T-cell (primary cell): ENCODE measurements around the gene UNC5C. TPM values are rescaled to one million over a fixed set of nuclear protein-coding genes. Genes with fewer than 3 reads are reported as not detected.

Source experiments
- ATAC-seq, 4 experiments: fragments of 200-7000 bp in 3 of 4; fragments of 150-1000 bp in 1 of 4; cut with Tn5 transposase; replicated peaks in 1 of 4; 1 replicate in 3 of 4; 2 replicates in 1 of 4; pipeline ENCODE4 v1.10.0; 2021; ENCODE audit warnings: moderate library complexity in 3 of 4, mild to moderate bottlenecking in 2 of 4, moderate number of reproducible peaks in 1 of 4
- CTCF ChIA-PET, 2 donors: fragments of 300-600 bp; sonication (Branson Sonifier 250); formaldehyde crosslinking; loops; one replicate each; lab custom pipeline; 2022; ENCODE audit warnings: antibody characterized with exemption in 2 of 2; lab: Charles Lee
- POLR2A ChIA-PET, 2 donors: fragments of 300-600 bp; sonication (Branson Sonifier 250); formaldehyde crosslinking; loops; one replicate each; lab custom pipeline; 2022; ENCODE audit warnings: antibody characterized with exemption in 2 of 2; lab: Charles Lee
- DNase-seq, 35 experiments: peaks; one replicate each; pipeline versions ENCODE4 v3.0.0 to v3.0.0-alpha.2; 2013 to 2023
- H3K27ac ChIP-seq: one replicate; pipeline ENCODE4 v1.5.1; 2013; ENCODE audit warnings: low read length
- H3K27me3 ChIP-seq, 2 experiments: replicated peaks in 1 of 2; 1 replicate in 1 of 2; 2 replicates in 1 of 2; pipeline versions ENCODE4 v1.6.1 to v1.7.0; 2013; ENCODE audit warnings: low read length in 1 of 2, mixed read lengths in 1 of 2; ENCODE audit not compliant: control insufficient read depth in 2 of 2, insufficient read depth in 2 of 2; ENCODE audit errors: extremely low read depth in 1 of 2
- H3K36me3 ChIP-seq, 2 donors: 1 replicate in 1 of 2; 2 replicates in 1 of 2; pipeline versions ENCODE4 v1.6.1 to v1.7.0; 2013; ENCODE audit warnings: low read length in 1 of 2; ENCODE audit not compliant: control insufficient read depth in 2 of 2, insufficient read depth in 1 of 2; ENCODE audit errors: extremely low read depth in 1 of 2
- H3K4me1 ChIP-seq, 2 experiments: 1 replicate in 1 of 2; 2 replicates in 1 of 2; pipeline versions ENCODE4 v1.6.1 to v1.7.0; 2013; ENCODE audit warnings: low read length in 2 of 2, mixed read lengths in 1 of 2; ENCODE audit not compliant: insufficient read depth in 2 of 2, control insufficient read depth in 1 of 2; ENCODE audit errors: extremely low read depth in 1 of 2
- H3K4me3 ChIP-seq, 2 donors: 1 replicate in 1 of 2; 2 replicates in 1 of 2; pipeline versions ENCODE4 v1.5.1 to v1.7.0; 2013; ENCODE audit warnings: mild to moderate bottlenecking in 2 of 2, low read length in 1 of 2, moderate library complexity in 1 of 2; ENCODE audit not compliant: control insufficient read depth in 1 of 2; ENCODE audit errors: extremely low read depth in 1 of 2
- H3K9me3 ChIP-seq: 2 replicates; pipeline ENCODE4 v1.7.0; 2013
- H3K27ac Mint-ChIP-seq, 2 donors: one replicate each; pipeline ENCODE4 v1.8.0; 2020 to 2021; ENCODE audit warnings: mild to moderate bottlenecking in 2 of 2, mixed read lengths in 2 of 2
- H3K27me3 Mint-ChIP-seq, 2 donors: one replicate each; pipeline ENCODE4 v1.8.0; 2021 to 2022; ENCODE audit warnings: mixed read lengths in 2 of 2
- H3K36me3 Mint-ChIP-seq: one replicate; pipeline ENCODE4 v1.8.0; 2021; ENCODE audit warnings: mixed read lengths
- H3K4me1 Mint-ChIP-seq, 3 donors: one replicate each; pipeline ENCODE4 v1.8.0; 2020 to 2022; ENCODE audit warnings: mixed read lengths in 3 of 3, mild to moderate bottlenecking in 1 of 3
- H3K4me3 Mint-ChIP-seq, 3 donors: one replicate each; pipeline ENCODE4 v1.8.0; 2020 to 2022; ENCODE audit warnings: mild to moderate bottlenecking in 3 of 3, mixed read lengths in 3 of 3, moderate library complexity in 3 of 3
- H3K9me3 Mint-ChIP-seq, 3 donors: one replicate each; pipeline ENCODE4 v1.8.0; 2020 to 2022; ENCODE audit warnings: mixed read lengths in 3 of 3
- WGBS: methylation state at CpG from one replicate; pipeline ENCODE4 v1.1.5; 2013; ENCODE audit warnings: missing lambda C conversion rate; ENCODE audit not compliant: insufficient coverage; 5-methylcytosine and 5-hydroxymethylcytosine counted together
- total RNA-seq, 35 experiments: library from RNA in 6 of 35; stranded (reverse) in 6 of 35; fragments of 120-200 nt in 1 of 35; gene quantifications; one replicate each; pipeline versions ENCODE4 v1.2.1 to v1.2.4 and lab custom pipeline; 2013 to 2026

Gene UNC5C
- total RNA-seq, 5 donors from 2014 or later (not counting 1 experiment from before 2014, with no cell fraction given): not detected

DNA sequence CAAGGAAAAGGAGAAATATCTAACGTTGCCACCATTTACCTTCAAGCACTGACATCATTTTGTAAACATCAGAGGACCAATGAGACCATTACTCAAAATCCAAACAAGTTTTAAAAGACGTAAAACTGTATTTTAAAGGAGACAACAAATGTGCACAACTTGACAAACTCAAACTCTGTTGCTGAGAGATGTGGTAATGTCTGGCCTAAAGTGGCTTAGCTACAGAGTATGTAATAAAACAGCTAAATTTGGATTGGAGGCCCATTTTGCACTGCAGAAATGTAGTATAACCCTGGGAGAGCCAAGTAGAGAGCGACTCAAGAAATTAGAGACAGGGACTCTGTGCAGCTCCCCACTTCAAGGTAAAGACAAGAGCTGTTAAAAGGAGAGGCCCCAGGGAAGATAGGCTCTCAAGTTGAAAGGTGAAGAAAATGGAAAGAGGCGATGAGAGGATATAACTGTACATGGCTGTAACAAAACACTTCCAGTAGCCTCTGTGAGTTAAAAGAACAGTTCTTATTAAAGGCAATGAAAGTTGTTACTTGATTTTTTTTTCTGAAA lies 20.3 kb downstream of the UNC5C start:
- Mint-ChIP-seq H3K27me3 (no peaks in the 10 kb centered on the region), H3K36me3 (no peaks in the 10 kb centered on the region), H3K4me1 (no peaks in the 10 kb centered on the region), H3K9me3 (no peaks in the 10 kb centered on the region), H3K27ac (no peak overlapping the region), H3K4me3 (no peak overlapping the region)
- H3K9me3 ChIP-seq: no peaks in the 10 kb centered on the region
- no peak overlapping the region for H3K27ac ChIP-seq
- 79% methylated on average over 2 of the region's 4 CpGs for WGBS
- H3K27me3 ChIP-seq: no peaks in the 10 kb centered on the region
- H3K4me1 ChIP-seq: peaks cover 0 to 6% of the 10 kb centered on the region in 2 experiments
- ChIA-PET POLR2A (no interaction called here), CTCF (no interaction called here)
- no peak for ATAC-seq
- H3K36me3 ChIP-seq: no peaks in the 10 kb centered on the region
- no peak for DNase-seq
- no peak overlapping the region for H3K4me3 ChIP-seq

DNA sequence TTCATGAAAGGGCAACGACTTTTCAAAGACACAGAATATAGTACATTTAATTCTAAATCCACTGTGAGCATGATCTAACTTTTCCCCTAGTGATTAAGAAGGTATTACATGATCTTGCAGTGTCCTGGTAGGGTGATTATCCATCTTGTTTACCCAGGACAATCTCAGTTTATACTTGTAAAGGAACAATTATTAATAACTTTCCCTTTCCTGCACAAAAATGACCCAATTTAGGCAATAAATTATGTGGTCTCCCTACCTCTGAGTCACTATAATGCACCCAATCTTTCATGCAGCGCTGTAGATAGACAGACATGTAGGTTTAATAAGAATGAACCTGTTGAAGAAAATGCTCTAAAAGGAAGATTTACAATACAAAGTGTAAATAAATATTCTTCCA lies 22.7 kb downstream of the UNC5C start:
- no peak overlapping the region for H3K4me3 Mint-ChIP-seq
- no peak for DNase-seq

DNA sequence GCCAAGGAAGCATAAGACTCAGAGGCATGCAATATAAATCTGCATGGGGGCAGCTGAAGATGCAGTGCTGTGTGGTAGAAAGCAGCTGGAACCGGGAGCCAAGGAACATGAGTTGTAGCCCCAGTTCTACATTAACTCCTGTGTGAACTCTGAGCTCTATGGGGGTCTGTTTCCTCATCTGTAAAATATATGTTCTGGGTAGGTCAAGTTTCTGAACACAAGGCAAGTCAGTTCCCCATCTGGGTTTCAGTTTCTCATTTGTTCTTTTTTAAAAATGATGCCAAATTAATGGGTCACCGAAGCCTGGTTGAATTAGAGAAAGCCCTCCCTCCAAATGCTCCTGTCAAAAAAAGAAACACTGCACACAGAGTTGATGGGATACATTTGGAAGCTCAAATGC lies 24.0 kb downstream of the UNC5C start:
- Mint-ChIP-seq H3K9me3 (no peaks in the 10 kb centered on the region), H3K27ac (no peak overlapping the region), H3K4me3 (no peak overlapping the region), H3K4me1 (no peaks in the 10 kb centered on the region), H3K27me3 (peaks cover 0 to 3% of the 10 kb centered on the region in 2 donors), H3K36me3 (no peaks in the 10 kb centered on the region)
- ChIA-PET CTCF (no interaction called here), POLR2A (no interaction called here)
- Histone ChIP-seq H3K4me1 (no peaks in the 10 kb centered on the region), H3K9me3 (no peaks in the 10 kb centered on the region), H3K36me3 (no peaks in the 10 kb centered on the region), H3K4me3 (no peak overlapping the region), H3K27me3 (no peaks in the 10 kb centered on the region), H3K27ac (no peak overlapping the region)
- ATAC-seq (no peak), DNase-seq (no peak)
- WGBS: 89% methylated on average over 1 of the region's 2 CpGs

More for the DNA sequence above, 22.7 kb downstream of the UNC5C start:
- Histone ChIP-seq H3K4me3 (no peak overlapping the region), H3K9me3 (no peaks in the 10 kb centered on the region), H3K4me1 (peaks cover 0 to 4% of the 10 kb centered on the region in 2 experiments), H3K27ac (no peak overlapping the region), H3K27me3 (no peaks in the 10 kb centered on the region), H3K36me3 (no peaks in the 10 kb centered on the region)
- CTCF ChIA-PET: no interaction called here
- POLR2A ChIA-PET: no interaction called here
- no peaks in the 10 kb centered on the region for H3K4me1 Mint-ChIP-seq
- no peaks in the 10 kb centered on the region for H3K9me3 Mint-ChIP-seq
- WGBS: no CpG with 5 or more reads among the region's 2 CpGs
- no peaks in the 10 kb centered on the region for H3K36me3 Mint-ChIP-seq
- H3K27ac Mint-ChIP-seq: no peak overlapping the region
- no peak for ATAC-seq
- peaks cover 0 to 3% of the 10 kb centered on the region in 2 donors for H3K27me3 Mint-ChIP-seq

DNA sequence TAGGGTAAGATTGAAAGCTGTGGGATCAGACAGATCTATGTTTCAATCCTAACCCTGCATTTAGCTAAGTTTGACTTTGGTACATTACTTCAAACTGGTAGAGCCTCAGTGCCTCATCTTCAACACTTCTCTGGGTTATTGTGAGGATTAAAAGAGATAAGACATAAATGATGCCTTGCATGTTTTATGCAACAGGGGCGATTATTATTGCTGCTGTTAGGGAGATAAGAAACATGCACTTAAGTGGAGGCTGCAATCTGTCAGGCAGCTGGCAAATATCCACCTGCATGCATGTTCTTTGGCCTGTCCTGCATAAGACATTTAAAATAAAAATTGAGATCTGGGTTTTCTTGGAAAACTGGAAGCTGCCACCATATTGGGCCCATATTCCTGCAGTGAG lies 24.6 kb downstream of the UNC5C start:
- Mint-ChIP-seq H3K36me3 (no peaks in the 10 kb centered on the region), H3K27me3 (peaks cover 0 to 3% of the 10 kb centered on the region in 2 donors), H3K4me3 (no peak overlapping the region), H3K4me1 (no peaks in the 10 kb centered on the region), H3K9me3 (no peaks in the 10 kb centered on the region), H3K27ac (no peak overlapping the region)
- Histone ChIP-seq H3K27ac (no peak overlapping the region), H3K36me3 (no peaks in the 10 kb centered on the region), H3K4me3 (no peak overlapping the region), H3K27me3 (no peaks in the 10 kb centered on the region), H3K9me3 (no peaks in the 10 kb centered on the region), H3K4me1 (no peaks in the 10 kb centered on the region)
- POLR2A ChIA-PET: no interaction called here
- CTCF ChIA-PET: no interaction called here
- DNase-seq (no peak), ATAC-seq (no peak)
- 86% methylated on average over 1 of the region's 1 CpG for WGBS

DNA sequence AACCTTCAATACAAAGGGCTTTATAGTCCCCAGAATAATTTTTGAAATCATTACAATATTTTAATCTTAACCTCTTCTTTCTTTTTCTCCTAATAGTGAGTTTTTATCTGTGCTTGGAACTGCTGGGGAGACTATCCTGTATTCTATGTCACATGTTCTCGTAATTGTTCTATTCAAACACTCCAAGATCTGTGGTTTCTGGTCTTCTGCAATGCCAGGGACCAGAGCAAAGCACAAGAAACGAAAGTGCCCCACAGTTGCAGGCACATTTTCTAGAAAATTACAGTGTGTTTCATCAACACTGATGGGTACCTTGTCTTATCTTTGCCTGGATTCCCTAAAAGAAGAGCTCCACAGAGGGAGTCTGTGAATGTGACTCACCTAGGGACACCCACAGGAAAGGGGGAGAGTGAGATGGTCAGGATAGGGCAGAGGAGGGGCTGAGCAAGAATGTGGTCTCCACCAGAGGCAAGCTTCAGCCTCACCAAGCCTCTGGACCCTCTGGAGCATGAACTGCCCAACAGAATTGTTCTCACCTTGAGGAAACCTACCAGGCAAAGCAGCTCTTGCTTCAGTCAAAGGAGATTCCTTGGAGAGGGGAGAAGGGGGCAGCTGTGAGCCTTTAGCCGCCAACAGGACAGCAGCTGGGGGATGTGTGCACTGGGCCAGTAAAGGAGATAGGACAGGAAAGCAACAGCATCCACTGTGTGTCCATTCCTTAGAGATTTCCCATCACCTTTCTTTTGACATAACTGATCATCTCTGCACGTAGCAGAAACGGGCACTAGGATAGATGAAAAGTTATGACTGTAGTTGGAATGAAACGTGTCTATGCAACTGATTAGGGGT lies 25.9 kb downstream of the UNC5C start:
- no peaks in the 10 kb centered on the region for H3K9me3 ChIP-seq
- no peaks in the 10 kb centered on the region for H3K36me3 ChIP-seq
- H3K9me3 Mint-ChIP-seq: no peaks in the 10 kb centered on the region
- DNase-seq: no peak
- H3K4me1 ChIP-seq: no peaks in the 10 kb centered on the region
- CTCF ChIA-PET: no interaction called here
- H3K27ac Mint-ChIP-seq: no peak overlapping the region
- H3K4me1 Mint-ChIP-seq: no peaks in the 10 kb centered on the region
- H3K27ac ChIP-seq: no peak overlapping the region
- ATAC-seq: no peak
- no peak overlapping the region for H3K4me3 Mint-ChIP-seq
- no peaks in the 10 kb centered on the region for H3K27me3 ChIP-seq
- no peaks in the 10 kb centered on the region for H3K36me3 Mint-ChIP-seq
- POLR2A ChIA-PET: no interaction called here
- no peak overlapping the region for H3K4me3 ChIP-seq
- WGBS: 83% methylated on average over 2 of the region's 6 CpGs
- peaks cover 0 to 3% of the 10 kb centered on the region in 2 donors for H3K27me3 Mint-ChIP-seq

DNA sequence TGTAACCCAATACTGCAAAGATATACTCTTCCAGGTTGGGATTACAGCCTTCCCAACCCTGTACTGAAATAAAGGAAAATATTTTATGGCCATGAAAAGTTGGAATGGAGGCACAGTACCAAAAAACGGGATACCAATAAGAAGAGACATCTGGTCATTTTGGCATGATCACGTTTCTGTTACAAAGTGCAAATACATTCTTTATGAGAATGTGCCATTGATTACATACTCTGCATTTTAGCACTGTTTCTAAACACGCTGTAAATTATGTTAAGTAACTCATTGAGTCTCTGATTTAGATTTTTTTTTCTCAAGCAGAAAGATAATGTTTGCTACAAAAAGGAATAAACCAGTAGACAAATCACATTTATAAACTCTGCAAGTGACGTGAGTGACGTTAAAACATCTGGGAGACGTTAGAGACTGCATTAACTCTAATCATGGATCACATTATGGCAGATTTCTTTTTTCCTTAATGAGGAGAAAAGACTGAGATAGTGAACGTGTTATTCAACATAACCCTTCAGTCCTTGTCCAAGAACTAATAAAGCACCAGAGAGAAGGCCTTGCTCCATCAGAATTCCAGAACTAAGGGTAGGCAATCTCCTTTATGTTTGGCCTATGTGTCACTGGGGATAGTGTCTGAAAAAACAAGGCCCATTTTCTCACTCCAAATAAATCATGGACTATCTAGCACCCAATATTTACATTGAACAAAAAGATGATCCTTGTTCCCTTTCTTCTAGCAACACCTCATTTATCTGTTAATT lies 31.0 kb downstream of the UNC5C start:
- Histone ChIP-seq H3K27ac (no peak overlapping the region), H3K27me3 (no peaks in the 10 kb centered on the region), H3K9me3 (no peaks in the 10 kb centered on the region), H3K36me3 (no peaks in the 10 kb centered on the region), H3K4me3 (no peak overlapping the region), H3K4me1 (no peaks in the 10 kb centered on the region)
- ATAC-seq (no peak), DNase-seq (no peak)
- Mint-ChIP-seq H3K4me3 (no peak overlapping the region), H3K27me3 (peaks cover 0 to 3% of the 10 kb centered on the region in 2 donors), H3K4me1 (no peaks in the 10 kb centered on the region), H3K9me3 (no peaks in the 10 kb centered on the region), H3K36me3 (no peaks in the 10 kb centered on the region), H3K27ac (no peak overlapping the region)
- ChIA-PET CTCF (no interaction called here), POLR2A (no interaction called here)
- WGBS: 100% methylated on average over 1 of the region's 7 CpGs
